HCT116 (cell line): ENCODE data around the gene CFAP161. TPM values are rescaled to one million over a fixed set of nuclear protein-coding genes. Genes with fewer than 3 reads are reported as not detected.

Experiments used
- ATAC-seq: fragments of 200-7000 bp; cut with Tn5 transposase; 2 replicates; pipeline ENCODE4 v1.9.1; 2020; ENCODE audit warnings: mild to moderate bottlenecking, moderate library complexity
- BruUV-seq: library from RNA; stranded (reverse); fragments of 400-500 nt; replicated peaks from 2 replicates; lab custom pipeline; 2021; lab: Mats Ljungman, UMichigan
- CTCF ChIA-PET: fragments of 300-600 bp; sonication (Branson Sonifier 250); formaldehyde crosslinking; loops from one replicate; lab custom pipeline; 2021; ENCODE audit warnings: antibody characterized with exemption; lab: Charles Lee
- POLR2A ChIA-PET: fragments of 300-600, 350-600 bp; sonication (Branson Sonifier 250); formaldehyde crosslinking; loops from one replicate; lab custom pipeline; 2021; ENCODE audit warnings: antibody characterized with exemption; lab: Charles Lee
- RAD21 ChIA-PET, 2 experiments: fragments of 300-600 bp; sonication (Branson Sonifier 250); formaldehyde crosslinking; loops; one replicate each; lab custom pipeline; 2023; ENCODE audit warnings: low total read pairs in 2 of 2; ENCODE audit not compliant: uncharacterized antibody in 2 of 2, unreplicated experiment in 2 of 2, low non-redundant PET in 1 of 2; lab: Charles Lee
- DNase-seq: peaks from one replicate; pipeline ENCODE4 v3.0.0-alpha.2; 2010; ENCODE audit warnings: low read depth, low spot score
- H2AFZ ChIP-seq: fragments of 200-600 bp; shearing (Covaris generic), sonication (generic); 2 replicates; pipeline ENCODE4 v1.6.1; 2017; ENCODE audit warnings: low read depth, mixed run types, mixed read lengths, antibody characterized with exemption, low read length; ENCODE audit not compliant: poor library complexity, severe bottlenecking
- H3K27ac ChIP-seq: 2 replicates; pipeline ENCODE4 v1.5.1; 2012; ENCODE audit warnings: low read depth, low read length
- H3K27me3 ChIP-seq: fragments of 200-600 bp; sonication (generic); 2 replicates; pipeline ENCODE4 v1.6.1; 2016; ENCODE audit warnings: mixed run types, low read length, mixed read lengths; ENCODE audit not compliant: insufficient read depth
- H3K36me3 ChIP-seq, 2 experiments: fragments of 200-500 bp in 1 of 2; fragments of 200-600 bp in 1 of 2; sonication (Bioruptor generic) in 1 of 2; sonication (generic) in 1 of 2; 2 replicates each; pipeline versions ENCODE4 v1.5.1 to v1.6.1; 2014 to 2016; ENCODE audit warnings: low read length in 2 of 2, inconsistent platforms in 1 of 2, mixed read lengths in 1 of 2, mixed run types in 1 of 2; ENCODE audit not compliant: insufficient read depth in 2 of 2, control insufficient read depth in 1 of 2
- H3K4me1 ChIP-seq, 2 experiments: fragments of 200-600 bp in 1 of 2; sonication (generic) in 1 of 2; 2 replicates each; pipeline versions ENCODE4 v1.5.1 to v1.6.1; 2012 to 2017; ENCODE audit warnings: low read length in 2 of 2, inconsistent platforms in 1 of 2, mild to moderate bottlenecking in 1 of 2, mixed read lengths in 1 of 2, mixed run types in 1 of 2, moderate library complexity in 1 of 2; ENCODE audit not compliant: insufficient read depth in 2 of 2, control insufficient read depth in 1 of 2
- H3K4me2 ChIP-seq: fragments of 200-600 bp; sonication (generic); 2 replicates; pipeline ENCODE4 v1.6.1; 2017; ENCODE audit warnings: mixed run types, low read length, mixed read lengths
- H3K4me3 ChIP-seq, 2 experiments: fragments of 200-600 bp in 1 of 2; sonication (generic) in 1 of 2; replicated peaks in 1 of 2; 2 replicates each; pipeline ENCODE4 v1.5.1; 2011 to 2016; ENCODE audit warnings: low read length in 2 of 2, control low read depth in 1 of 2, low read depth in 1 of 2, mild to moderate bottlenecking in 1 of 2, mixed read lengths in 1 of 2, mixed run types in 1 of 2
- H3K79me2 ChIP-seq: fragments of 200-600 bp; sonication (generic); 2 replicates; pipeline ENCODE4 v1.6.1; 2017; ENCODE audit warnings: mild to moderate bottlenecking, mixed run types, low read length, moderate library complexity, mixed read lengths; ENCODE audit not compliant: insufficient read depth
- H3K9ac ChIP-seq: fragments of 200-600 bp; sonication (generic); 2 replicates; pipeline ENCODE4 v1.6.1; 2016; ENCODE audit warnings: low read length, mixed read lengths
- H3K9me2 ChIP-seq: fragments of 200-600 bp; sonication (generic), shearing (Covaris generic); 2 replicates; pipeline ENCODE4 v1.6.1; 2017; ENCODE audit warnings: mixed run types, mild to moderate bottlenecking, moderate library complexity; ENCODE audit not compliant: insufficient read depth
- H3K9me3 ChIP-seq, 2 experiments: fragments of 200-500 bp in 1 of 2; fragments of 200-600 bp in 1 of 2; sonication (Bioruptor generic) in 1 of 2; sonication (generic) in 1 of 2; 2 replicates each; pipeline ENCODE4 v1.6.1; 2014 to 2017; ENCODE audit warnings: low read length in 2 of 2, mixed read lengths in 2 of 2, inconsistent platforms in 1 of 2, low read depth in 1 of 2, mild to moderate bottlenecking in 1 of 2, mixed run types in 1 of 2, moderate library complexity in 1 of 2; ENCODE audit not compliant: control insufficient read depth in 1 of 2, insufficient read depth in 1 of 2
- H4K20me1 ChIP-seq: fragments of 200-600 bp; sonication (generic), shearing (Covaris generic); 2 replicates; pipeline ENCODE4 v1.6.1; 2017; ENCODE audit warnings: mixed run types, mild to moderate bottlenecking, moderate library complexity; ENCODE audit not compliant: insufficient read depth
- ATF3 ChIP-seq: IDR thresholded peaks from 2 replicates; pipeline ENCODE4 v1.6.1; 2012
- CBX3 ChIP-seq: IDR thresholded peaks from 2 replicates; pipeline ENCODE4 v1.6.1; 2012; ENCODE audit warnings: low read depth
- CEBPB ChIP-seq: IDR thresholded peaks from 2 replicates; pipeline ENCODE4 v1.6.1; 2012; ENCODE audit warnings: low read depth
- CTCF ChIP-seq, 3 experiments: fragments of 200-600 bp in 1 of 3; sonication (generic) in 1 of 3; IDR thresholded peaks in 2 of 3; conservative IDR thresholded peaks in 1 of 3; 2 replicates each; pipeline ENCODE4 v1.5.1; 2012 to 2017; ENCODE audit warnings: low read depth in 2 of 3, low read length in 2 of 3, antibody characterized with exemption in 1 of 3, borderline replicate concordance in 1 of 3, control low read depth in 1 of 3, mild to moderate bottlenecking in 1 of 3, mixed read lengths in 1 of 3, mixed run types in 1 of 3, moderate library complexity in 1 of 3; ENCODE audit not compliant: insufficient read depth in 1 of 3
- ELF1 ChIP-seq: IDR thresholded peaks from 2 replicates; pipeline ENCODE4 v1.6.1; 2012; ENCODE audit warnings: low read depth, borderline replicate concordance
- EZH2 ChIP-seq: fragments of 200-600 bp; sonication (generic); IDR thresholded peaks from 2 replicates; pipeline ENCODE4 v1.6.1; 2017; ENCODE audit warnings: antibody characterized with exemption, mixed run types
- EZH2phosphoT487 ChIP-seq: fragments of 200-600 bp; IDR thresholded peaks from 2 replicates; pipeline ENCODE4 v1.6.1; 2018; ENCODE audit warnings: antibody characterized with exemption, borderline replicate concordance
- FOSL1 ChIP-seq: IDR thresholded peaks from 2 replicates; pipeline ENCODE4 v1.6.1; 2012; ENCODE audit warnings: low read depth
- JUND ChIP-seq: IDR thresholded peaks from 2 replicates; pipeline ENCODE4 v1.6.1; 2012
- MAX ChIP-seq: IDR thresholded peaks from 2 replicates; pipeline ENCODE4 v1.6.1; 2012
- POLR2A ChIP-seq: IDR thresholded peaks from 2 replicates; pipeline ENCODE4 v1.7.0; 2011; ENCODE audit warnings: borderline replicate concordance; ENCODE audit not compliant: insufficient read depth, insufficient read length; ENCODE audit errors: extremely low read depth
- POLR2AphosphoS5 ChIP-seq: IDR thresholded peaks from 2 replicates; pipeline ENCODE4 v1.6.1; 2011; ENCODE audit warnings: mild to moderate bottlenecking, low read depth, low read length, moderate library complexity
- RAD21 ChIP-seq: IDR thresholded peaks from 2 replicates; pipeline ENCODE4 v1.6.1; 2012; ENCODE audit warnings: low read depth, mild to moderate bottlenecking
- SIN3A ChIP-seq: IDR thresholded peaks from 2 replicates; pipeline ENCODE4 v1.6.1; 2012; ENCODE audit warnings: low read depth
- SP1 ChIP-seq: IDR thresholded peaks from 2 replicates; pipeline ENCODE4 v1.6.1; 2012; ENCODE audit warnings: low read depth
- SRF ChIP-seq: IDR thresholded peaks from 2 replicates; pipeline ENCODE4 v1.6.1; 2012; ENCODE audit warnings: low read depth
- ZFX ChIP-seq: fragments of 450-650 bp; IDR thresholded peaks from 2 replicates; pipeline ENCODE4 v1.6.1; 2017
- ZNF274 ChIP-seq: fragments of 200-500 bp; sonication (Bioruptor generic); IDR thresholded peaks from 2 replicates; pipeline ENCODE4 v1.6.1; 2014; ENCODE audit warnings: mild to moderate bottlenecking, low read depth, low read length, inconsistent platforms
- intact Hi-C: fragments of 100-400 bp; cut with micrococcal nuclease; formaldehyde crosslinking; loops from 2 replicates; pipeline ENCODE4 v1.10.0; 2022
- total RNA-seq: library from RNA; stranded (reverse); gene quantifications from one replicate; pipeline ENCODE4 v1.2.1, GENCODE V29; 2021; ENCODE audit not compliant: unreplicated experiment
- TF ChIP-seq, protein P1 (sequence below): IDR thresholded peaks from 2 replicates; pipeline ENCODE4 v1.6.1; 2011; ENCODE audit warnings: mild to moderate bottlenecking, low read length, moderate library complexity; ENCODE audit not compliant: insufficient replicate concordance; ENCODE audit errors: extremely low read depth

Gene CFAP161
- total RNA-seq, 1 experiment from 2014 or later = 0.15 TPM

DNA sequence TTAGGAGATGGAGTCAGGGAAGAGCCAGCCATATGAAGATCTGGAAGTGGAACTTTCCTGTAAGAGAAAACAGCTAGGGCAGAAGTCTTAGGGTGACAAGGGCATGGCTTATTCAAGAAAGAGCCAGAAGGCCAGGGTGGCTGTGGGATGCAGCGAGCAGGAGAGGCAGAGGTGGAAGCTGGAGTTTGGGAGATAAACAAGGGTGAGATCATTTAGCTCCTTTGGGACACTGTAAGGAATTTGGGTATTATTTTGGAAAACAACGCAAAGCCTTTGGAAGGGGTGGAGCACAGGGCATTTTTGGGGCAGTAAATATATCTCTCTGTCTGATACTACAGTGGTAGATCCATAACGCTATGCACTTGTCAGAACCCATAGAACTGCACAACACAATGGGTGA lies 57.6 kb downstream of the CFAP161 start:
- intact Hi-C loops = no loop called here
- CTCF ChIA-PET = no interaction called here

DNA sequence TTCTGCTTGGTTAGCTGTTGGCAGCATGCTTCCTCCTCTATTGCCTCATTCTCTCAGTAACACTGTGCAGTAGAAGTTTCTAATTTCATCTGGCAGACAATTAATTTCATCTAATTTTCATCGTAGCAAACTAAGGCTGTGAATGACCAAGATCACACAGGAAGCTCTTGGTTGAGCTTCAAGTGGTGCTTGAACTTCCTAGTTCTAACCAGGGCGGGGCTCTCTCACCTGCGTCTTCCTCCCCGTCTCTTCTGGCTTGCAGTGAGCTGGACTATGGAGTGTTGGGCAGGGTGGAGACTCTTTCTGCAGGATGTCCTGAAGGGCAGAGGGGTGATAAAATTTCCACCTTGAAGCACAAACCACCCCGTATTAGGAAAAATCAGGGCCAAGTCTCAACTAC lies 60.7 kb downstream of the CFAP161 start:
- Histone ChIP-seq H3K4me3 (no peak overlapping the region), H3K4me2 (no peak overlapping the region), H3K79me2 (no peaks in the 10 kb centered on the region), H3K4me1 (no peaks in the 10 kb centered on the region), H3K27me3 (no peaks in the 10 kb centered on the region), H3K36me3 (no peaks in the 10 kb centered on the region), H3K9me3 (no peaks in the 10 kb centered on the region), H3K9ac (no peak overlapping the region), H2AFZ (no peak overlapping the region), H3K9me2 (no peaks in the 10 kb centered on the region), H4K20me1 (no peaks in the 10 kb centered on the region), H3K27ac (no peak overlapping the region)
- ChIA-PET POLR2A (no interaction called here), CTCF (interaction anchor here (1.0 kb wide), 1 partner anchor 71 kb away, joined by 6 read pairs; no protein-coding TSS in a partner anchor), RAD21 (no interaction called here)
- intact Hi-C loops = no loop called here
- DNase-seq = no peak
- ATAC-seq = no peak
- no TSS peak for BruUV-seq
- TF ChIP-seq RAD21 (no peak), EZH2 (no peak), JUND (no peak), ELF1 (no peak), FOSL1 (no peak), ZNF274 (no peak), POLR2A (no peak), POLR2AphosphoS5 (no peak), ATF3 (no peak), CTCF (IDR thresholded peaks at IDR 0.05 in 2 of 3, conservative IDR thresholded peaks at IDR 0.05 in 1 of 3; ENCODE audit: borderline replicate concordance in 1 of 3, insufficient read depth in 1 of 3, low read depth in 2 of 3, low read length in 2 of 3) (no peak), SP1 (no peak), CBX3 (no peak), MAX (no peak), SIN3A (no peak)
- TF ChIP-seq, protein P1, sequence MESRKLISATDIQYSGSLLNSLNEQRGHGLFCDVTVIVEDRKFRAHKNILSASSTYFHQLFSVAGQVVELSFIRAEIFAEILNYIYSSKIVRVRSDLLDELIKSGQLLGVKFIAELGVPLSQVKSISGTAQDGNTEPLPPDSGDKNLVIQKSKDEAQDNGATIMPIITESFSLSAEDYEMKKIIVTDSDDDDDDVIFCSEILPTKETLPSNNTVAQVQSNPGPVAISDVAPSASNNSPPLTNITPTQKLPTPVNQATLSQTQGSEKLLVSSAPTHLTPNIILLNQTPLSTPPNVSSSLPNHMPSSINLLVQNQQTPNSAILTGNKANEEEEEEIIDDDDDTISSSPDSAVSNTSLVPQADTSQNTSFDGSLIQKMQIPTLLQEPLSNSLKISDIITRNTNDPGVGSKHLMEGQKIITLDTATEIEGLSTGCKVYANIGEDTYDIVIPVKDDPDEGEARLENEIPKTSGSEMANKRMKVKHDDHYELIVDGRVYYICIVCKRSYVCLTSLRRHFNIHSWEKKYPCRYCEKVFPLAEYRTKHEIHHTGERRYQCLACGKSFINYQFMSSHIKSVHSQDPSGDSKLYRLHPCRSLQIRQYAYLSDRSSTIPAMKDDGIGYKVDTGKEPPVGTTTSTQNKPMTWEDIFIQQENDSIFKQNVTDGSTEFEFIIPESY = no peak

More for the DNA sequence above, 57.6 kb downstream of the CFAP161 start:
- no peaks in the 10 kb centered on the region for H3K36me3 ChIP-seq
- DNase-seq = no peak
- no TSS peak for BruUV-seq
- ATAC-seq = no peak
- H3K9me2 ChIP-seq = no peaks in the 10 kb centered on the region
- no peaks in the 10 kb centered on the region for H4K20me1 ChIP-seq
- TF ChIP-seq SIN3A = no peak
- no peak for TF ChIP-seq ELF1
- TF ChIP-seq SRF = no peak
- TF ChIP-seq ZNF274 = no peak
- no peak for TF ChIP-seq EZH2phosphoT487
- no peak for TF ChIP-seq ZFX
- no peak for TF ChIP-seq CBX3
- no peak for TF ChIP-seq SP1
- no peak for TF ChIP-seq CEBPB
- TF ChIP-seq JUND = no peak
- TF ChIP-seq RAD21 = no peak
- TF ChIP-seq, all 23 proteins: peak for 0
- no peak overlapping the region for H3K9ac ChIP-seq
- H3K27me3 ChIP-seq = no peaks in the 10 kb centered on the region
- H2AFZ ChIP-seq = no peak overlapping the region
- H3K79me2 ChIP-seq = no peaks in the 10 kb centered on the region
- ChIA-PET POLR2A (no interaction called here), RAD21 (no interaction called here)
- no peak overlapping the region for H3K4me2 ChIP-seq
- H3K27ac ChIP-seq = no peak overlapping the region
- H3K9me3 ChIP-seq = no peaks in the 10 kb centered on the region
- H3K4me1 ChIP-seq = no peaks in the 10 kb centered on the region
- no peak overlapping the region for H3K4me3 ChIP-seq
